Choroid plexus epithelial cell (primary cell): Measurements from ENCODE around the gene SLC37A2.
A peak's percentile ranks its signal among the peaks of the same experiment; 100 is the strongest.

Experiments
- DNase-seq: peaks from one replicate; pipeline ENCODE4 v3.0.0-alpha.2; 2010; ENCODE audit warnings: low read depth
- H3K4me3 ChIP-seq: 2 replicates; pipeline ENCODE4 v1.5.1; 2011; ENCODE audit warnings: low read depth, mild to moderate bottlenecking, control low read depth, low read length, moderate library complexity
- CTCF ChIP-seq: conservative IDR thresholded peaks from 2 replicates; pipeline ENCODE4 v1.5.1; 2011; ENCODE audit warnings: low read depth, mild to moderate bottlenecking, control low read depth, inconsistent platforms, low read length, moderate library complexity

Gene SLC37A2

GRCh38 chr11:125070699-125071254, 7.7 kb downstream of the SLC37A2 start:
- H3K4me3 ChIP-seq = no peak overlapping the region
- DNase-seq = peak; percentile 80
- no peak for TF ChIP-seq CTCF

- no peak for DNase-seq
- H3K4me3 ChIP-seq = no peak overlapping the region
- TF ChIP-seq CTCF = no peak
These were observed 8.3 kb downstream of the SLC37A2 start for GRCh38 chr11:125071435-125071834.

GRCh38 chr11:125071846-125072217, 8.7 kb downstream of the SLC37A2 start:
- no peak for DNase-seq
- H3K4me3 ChIP-seq = no peak overlapping the region
- TF ChIP-seq CTCF = no peak

GRCh38 chr11:125072218-125072960, 9.3 kb downstream of the SLC37A2 start:
- H3K4me3 ChIP-seq = no peak overlapping the region
- no peak for DNase-seq
- no peak for TF ChIP-seq CTCF

- DNase-seq = no peak
- no peak for TF ChIP-seq CTCF
These were observed 10.0 kb downstream of the SLC37A2 start for GRCh38 chr11:125072961-125073590.

GRCh38 chr11:125073616-125074483, 10.7 kb downstream of the SLC37A2 start:
- TF ChIP-seq CTCF = no peak
- no peak for DNase-seq
- no peak overlapping the region for H3K4me3 ChIP-seq

More at GRCh38 chr11:125072961-125073590, 10.0 kb downstream of the SLC37A2 start:
- no peak overlapping the region for H3K4me3 ChIP-seq
